D341Med (cell line): Measurements from ENCODE around the gene SPON1.
A peak's percentile ranks its signal among the peaks of the same experiment; 100 is the strongest.
"Not testable (repeated sequence)": the region's sequence is repeated elsewhere in the genome, so short reads cannot be mapped to it uniquely, and the experiment has no call there.

Source experiments
- DNase-seq: peaks from one replicate; pipeline ENCODE4 v3.0.0; 2012; ENCODE audit warnings: low spot score

SPON1 gene

DNA sequence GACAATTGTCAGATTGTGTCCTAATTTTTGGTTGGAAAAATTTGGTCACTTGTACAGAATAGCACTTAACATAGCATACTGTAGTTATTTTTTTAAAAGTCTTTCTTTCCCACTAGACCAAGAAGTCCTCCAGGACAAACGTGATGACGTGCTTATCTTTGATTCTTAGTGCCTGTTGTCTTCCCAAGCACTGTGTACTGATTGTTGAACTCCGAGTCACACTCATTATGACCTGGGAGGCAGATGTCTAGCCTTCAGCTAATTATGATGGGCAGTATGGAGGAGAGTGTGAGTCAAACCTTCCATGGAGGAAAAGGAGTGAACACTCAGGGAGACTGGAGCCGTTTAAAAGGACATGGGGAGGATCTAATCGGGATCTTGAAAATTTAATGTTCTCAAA is 119.8 kb downstream of the SPON1 start:
- no peak for DNase-seq

DNA sequence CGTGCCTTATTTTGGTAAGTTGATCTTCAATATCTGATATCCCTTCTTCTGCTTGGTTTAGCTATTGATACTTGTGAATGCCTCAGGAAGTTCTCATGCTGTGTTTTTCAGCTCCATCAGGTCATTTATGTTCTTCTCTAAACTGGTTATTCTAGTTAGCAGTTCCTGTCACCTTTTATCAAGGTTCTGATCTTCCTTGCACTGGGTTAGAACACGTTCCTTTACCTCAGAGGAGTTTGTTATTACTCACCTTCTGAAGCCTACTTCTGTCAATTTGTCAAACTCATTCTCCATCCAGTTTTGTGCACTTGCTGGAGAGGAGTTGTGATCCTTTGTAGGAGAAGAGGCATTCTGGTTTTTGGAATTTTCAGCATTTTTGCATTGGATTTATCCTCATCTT is 126.3 kb downstream of the SPON1 start:
- DNase-seq, result not testable (repeated sequence)

GRCh38 chr11:14089690-14090462 is 127.4 kb downstream of the SPON1 start:
- no peak for DNase-seq

- DNase-seq, result not testable (repeated sequence)
Observed at GRCh38 chr11:14090631-14091030, 128.1 kb downstream of the SPON1 start.

DNA sequence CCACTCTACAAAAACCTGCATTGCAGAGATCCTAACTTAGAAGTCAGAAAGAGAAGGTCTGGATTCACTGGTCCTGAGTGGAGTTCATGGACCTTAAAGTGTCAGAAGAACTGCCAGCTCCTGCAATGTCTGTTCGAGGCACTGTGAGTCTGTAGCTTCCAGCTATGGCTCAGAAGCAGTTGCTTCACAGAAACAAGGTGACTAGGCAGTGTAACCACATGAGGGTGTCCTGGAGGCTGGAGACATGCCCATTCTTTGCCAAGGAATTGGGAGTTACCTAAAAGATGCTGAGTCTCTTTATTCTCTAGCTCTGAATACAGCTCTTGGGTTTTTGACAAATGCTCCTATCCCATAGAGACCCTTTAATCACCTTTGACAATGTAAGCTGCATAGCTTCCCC is 130.5 kb downstream of the SPON1 start:
- DNase-seq, result no peak

GRCh38 chr11:14094481-14095037 is 132.0 kb downstream of the SPON1 start:
- no peak for DNase-seq

DNA sequence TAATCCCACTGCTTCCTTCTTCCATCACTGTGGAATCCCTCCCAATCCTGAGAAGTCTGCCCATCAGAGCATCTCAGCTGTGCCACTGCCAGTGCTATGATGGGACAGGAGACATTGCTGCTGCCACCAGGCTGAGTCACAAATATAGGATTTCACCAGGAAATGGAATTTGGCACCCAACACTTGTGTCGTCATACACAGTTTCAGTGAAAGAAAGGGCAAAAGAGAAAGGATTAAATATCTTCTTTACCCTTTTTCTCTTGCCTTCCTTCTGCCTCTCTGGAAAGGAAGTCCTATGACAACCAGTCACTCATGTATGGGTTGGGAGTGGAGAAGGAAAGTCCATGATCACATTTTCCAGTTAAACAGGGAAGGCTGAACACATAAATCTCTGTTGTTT is 133.4 kb downstream of the SPON1 start:
- no peak for DNase-seq

DNA sequence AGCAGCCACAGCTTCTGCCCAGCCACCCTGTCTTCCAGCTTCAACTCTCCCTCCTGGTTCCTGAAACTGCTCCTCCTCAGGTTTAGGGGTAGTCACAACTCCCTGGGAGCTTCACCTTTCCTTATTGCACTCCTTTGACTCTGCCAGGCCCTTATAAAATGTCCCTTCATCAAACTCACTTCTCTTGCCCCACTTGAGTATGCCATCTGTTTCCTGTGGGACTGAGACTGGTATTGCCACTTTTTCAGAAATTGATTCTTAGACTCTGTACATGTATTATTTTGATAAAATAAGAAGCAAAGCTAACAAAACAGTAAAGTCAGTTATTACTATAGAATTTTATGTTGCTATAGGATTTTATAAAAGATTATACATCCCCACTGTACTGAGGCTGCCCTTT is 134.1 kb downstream of the SPON1 start:
- DNase-seq, result no peak

DNA sequence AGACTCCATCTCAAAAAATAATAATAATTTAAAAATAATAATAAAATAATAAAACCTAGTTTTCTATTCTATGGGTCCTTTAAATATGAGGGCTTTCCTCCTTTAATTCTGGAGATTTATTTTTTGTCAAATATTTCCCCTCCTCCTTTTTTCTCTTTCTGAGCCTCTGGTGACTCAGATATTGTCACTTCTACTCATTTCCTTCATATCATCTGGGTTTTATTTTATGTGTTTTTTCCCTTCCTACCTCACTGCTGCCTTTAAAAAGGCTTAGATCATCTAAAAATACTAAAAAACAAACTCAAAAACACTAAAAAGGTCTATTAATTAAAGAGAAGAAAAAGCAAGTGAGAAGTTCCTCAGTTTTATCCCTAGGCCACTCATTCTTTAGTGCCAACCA is 138.9 kb downstream of the SPON1 start:
- no peak for DNase-seq

DNA sequence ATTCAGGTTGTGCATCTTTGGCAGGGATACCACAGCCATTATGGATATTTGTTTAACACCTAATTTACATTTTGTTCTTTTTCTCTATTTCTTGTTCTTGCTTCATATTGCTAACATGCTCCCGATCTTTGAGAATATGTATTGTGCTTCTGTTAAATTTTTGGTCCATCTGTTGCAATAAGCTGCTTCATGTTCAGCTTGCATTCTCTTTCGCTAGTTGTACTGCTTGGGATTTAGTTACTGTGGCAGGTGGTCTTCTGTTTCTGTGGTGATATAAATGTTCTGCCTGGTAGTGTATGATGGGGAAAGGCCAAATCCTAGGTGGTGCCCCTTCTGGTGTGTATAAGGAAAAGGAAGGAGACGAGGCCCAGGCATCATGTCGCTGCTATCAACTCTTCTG is 140.2 kb downstream of the SPON1 start:
- no peak for DNase-seq

GRCh38 chr11:14105446-14105845 is 142.9 kb downstream of the SPON1 start:
- no peak for DNase-seq

DNA sequence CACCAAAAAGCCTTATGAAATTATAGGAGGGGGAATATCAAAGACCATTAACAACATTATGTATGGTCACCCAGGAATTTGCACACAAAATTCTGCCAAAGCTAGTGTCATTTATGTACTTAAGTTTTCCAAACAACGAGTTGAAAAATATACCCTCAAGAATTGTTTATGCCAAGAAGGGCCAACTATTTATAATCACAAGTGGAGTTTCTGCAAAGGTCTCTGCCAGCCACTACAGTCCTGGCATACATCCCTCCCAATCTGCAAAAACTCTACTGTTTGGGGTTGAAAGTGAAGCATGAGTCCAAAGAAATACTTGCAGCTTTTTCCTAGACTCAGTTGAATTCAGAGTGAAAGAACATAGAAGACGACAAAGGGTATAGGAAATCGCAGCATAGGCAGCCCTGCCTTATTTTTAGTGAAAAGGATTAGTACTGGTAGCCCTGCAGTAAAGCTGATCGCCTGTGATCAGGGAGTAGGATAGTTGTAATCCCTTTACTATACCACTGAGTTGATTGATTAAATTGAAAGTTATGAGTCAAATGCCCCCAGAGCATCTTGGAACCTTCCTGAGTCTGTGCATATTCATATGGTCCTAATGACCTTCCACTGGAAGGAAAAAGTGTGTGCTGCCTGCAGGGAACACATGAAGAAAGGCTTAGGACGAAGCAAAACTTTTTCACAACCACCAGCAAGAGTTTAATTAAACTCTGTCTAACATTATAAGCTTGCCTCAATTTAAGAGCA is 144.0 kb downstream of the SPON1 start:
- DNase-seq, result no peak

DNA sequence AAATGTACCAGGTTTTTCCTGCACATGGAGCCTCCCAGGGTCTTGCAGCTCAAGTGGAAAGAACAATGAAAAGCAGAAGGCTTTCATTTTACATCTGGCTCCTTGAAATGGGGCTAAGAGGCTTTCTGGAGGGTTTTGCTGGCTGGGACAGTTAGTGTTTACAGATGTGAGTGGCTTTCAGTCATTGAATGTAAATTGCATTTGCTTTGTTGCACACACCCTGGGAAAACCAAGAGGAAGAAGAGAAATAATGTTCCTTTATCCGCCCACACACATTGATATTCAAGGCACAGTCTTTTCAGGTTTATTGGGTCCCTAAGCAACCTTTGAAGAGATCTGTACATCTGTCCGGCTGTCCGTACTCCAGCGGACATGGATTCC is 144.5 kb downstream of the SPON1 start:
- DNase-seq, result no peak

DNA sequence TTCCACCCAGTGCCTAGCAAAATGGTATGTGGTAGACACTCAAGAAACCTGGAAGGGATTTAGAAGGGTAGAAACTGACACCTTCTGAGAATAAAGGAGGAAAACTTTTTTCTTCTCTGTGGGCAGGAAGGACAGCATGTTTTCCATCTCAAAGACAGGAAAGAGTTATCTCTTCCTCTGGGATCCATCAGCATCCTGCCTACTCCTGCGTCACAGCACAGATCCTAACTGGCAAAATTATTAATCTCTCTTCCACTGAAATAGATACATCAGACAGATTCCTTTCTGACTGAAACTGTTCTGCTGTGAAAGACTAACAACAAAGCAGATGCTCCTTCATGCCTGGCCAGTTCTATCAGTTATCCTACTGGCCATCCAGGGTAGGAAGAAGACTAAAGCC is 147.2 kb downstream of the SPON1 start:
- no peak for DNase-seq

DNA sequence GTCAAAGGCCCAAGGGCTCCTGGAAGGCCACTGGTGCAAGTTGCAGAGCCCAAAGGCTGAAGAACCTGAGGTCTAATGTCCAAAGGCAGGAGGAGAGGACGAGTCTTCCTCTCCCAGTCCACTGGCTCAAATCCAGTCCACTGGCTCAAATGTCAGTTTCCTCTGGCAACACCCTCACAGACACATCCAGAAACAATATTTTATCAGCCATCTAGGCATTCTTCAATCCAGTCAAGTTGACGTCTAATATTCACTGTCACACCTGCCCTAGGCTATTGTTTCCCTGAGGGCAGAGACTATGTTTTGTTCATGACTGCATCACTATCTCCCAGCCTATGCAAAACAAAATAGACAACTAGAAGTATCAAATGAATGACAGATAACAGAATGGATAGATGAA is 148.1 kb downstream of the SPON1 start:
- no peak for DNase-seq

- DNase-seq, result no peak
Observed at GRCh38 chr11:14111496-14111895, 149.0 kb downstream of the SPON1 start.

DNA sequence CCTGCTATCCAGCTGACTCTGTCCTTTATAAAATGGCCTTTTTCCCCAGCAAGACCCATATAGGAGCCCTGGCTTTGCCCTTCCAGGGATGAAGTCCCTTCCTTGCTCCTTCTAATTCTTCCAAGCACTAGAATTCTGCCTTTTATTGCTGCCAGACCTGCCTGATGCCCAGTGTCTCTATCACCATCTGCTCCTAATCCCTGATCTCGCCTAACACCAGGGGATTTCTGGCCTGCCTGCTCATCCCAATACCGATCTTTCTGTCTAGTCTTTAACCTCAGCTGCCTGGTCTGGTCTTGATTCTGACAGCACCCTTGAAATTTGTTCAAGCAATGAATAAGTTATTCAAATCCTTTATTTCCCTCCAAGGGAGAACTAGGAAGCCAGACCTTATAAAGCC is 150.2 kb downstream of the SPON1 start:
- DNase-seq, result peak; percentile 37

DNA sequence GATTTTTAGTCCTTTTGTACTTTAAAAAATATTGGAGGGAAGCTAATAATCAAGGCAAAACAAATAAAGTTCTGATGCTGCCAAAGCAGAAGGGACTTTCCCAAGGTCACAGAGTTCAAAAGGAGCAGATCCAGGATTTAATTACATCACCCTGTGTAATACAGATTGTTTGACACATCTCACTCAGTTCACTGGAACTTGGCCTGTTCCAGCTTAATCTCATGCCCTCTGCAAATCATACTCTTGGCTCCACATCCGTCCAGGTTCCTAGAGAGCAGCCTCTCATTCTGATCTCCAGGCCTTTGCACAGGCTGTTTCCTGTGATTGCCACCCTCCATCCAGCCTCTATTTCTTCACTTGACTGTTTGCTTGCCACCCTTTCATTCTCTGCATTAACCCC is 151.7 kb downstream of the SPON1 start:
- no peak for DNase-seq

DNA sequence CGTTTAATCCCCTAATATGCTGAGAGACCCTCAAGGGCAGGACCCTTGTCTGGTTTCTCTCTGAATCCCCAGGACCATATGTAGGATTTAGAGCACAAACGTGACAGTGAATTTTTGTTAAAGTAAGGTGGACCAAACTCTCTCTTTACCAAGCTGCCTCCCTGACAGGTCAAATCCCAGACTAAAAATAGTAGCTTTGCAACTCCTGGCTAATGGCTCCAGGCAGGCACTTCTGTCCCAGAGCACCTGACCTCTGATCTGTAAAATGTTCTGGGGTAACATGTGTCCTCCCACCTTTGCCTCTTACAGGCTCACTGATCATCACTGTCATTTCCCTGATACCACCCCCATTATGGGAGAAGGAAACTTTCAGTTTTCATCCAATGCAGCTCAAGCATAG is 152.3 kb downstream of the SPON1 start:
- DNase-seq, result no peak

GRCh38 chr11:14117632-14118031 is 155.1 kb downstream of the SPON1 start:
- no peak for DNase-seq

- no peak for DNase-seq
Observed at GRCh38 chr11:14118072-14118471, 155.5 kb downstream of the SPON1 start.

GRCh38 chr11:14119357-14119756 is 156.8 kb downstream of the SPON1 start:
- no peak for DNase-seq

GRCh38 chr11:14124350-14124749 is 161.8 kb downstream of the SPON1 start:
- DNase-seq, result no peak
